NCI-H1694 treated with DMSO at 0.1 percent for 48 hours (cell line): ENCODE data around the gene TBC1D9B.
A peak's percentile ranks its signal among the peaks of the same experiment; 100 is the strongest.

Experiments used
- DNase-seq: peaks from one replicate; lab custom pipeline; 2025; lab: John Stamatoyannopoulos, UW

TBC1D9B gene

DNA sequence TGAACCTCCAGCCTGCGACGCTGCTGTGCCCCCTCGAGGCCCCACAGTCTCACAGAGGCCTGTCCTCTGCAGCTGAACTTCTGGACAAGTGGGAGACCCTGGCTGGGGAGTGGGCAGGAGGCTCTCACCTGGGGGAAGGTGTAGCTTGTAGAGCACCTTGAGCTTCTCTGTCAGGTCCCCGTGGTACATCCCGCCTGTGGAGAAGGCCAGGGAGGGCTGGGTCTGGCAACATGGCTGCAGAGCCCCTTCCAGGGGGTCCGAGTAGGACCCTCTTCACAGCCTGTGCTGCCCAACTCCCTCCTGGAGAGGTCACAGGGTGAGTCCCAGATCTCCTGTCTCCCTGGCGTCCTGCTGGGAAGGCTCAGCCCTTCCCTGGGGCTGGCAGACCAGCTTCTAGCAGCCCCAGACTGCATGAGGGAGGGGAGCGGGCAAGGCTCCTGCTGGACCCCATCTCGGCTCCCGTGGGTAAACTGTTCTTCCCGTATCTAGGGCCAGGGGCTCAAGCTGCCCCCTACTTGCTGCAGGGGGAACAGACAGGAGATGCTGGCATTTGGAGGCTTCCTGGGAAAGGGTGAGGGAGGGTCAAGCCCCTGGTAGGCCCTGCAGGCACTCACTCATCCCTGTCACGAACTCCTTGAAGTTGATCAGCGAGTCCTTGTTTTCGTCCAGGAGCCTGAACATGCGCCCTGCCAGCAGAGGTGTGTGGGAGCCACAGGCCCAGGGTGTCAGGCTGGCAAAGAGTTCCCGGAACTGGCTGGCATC is 37.9 kb downstream of the TBC1D9B start:
- DNase-seq: no peak

DNA sequence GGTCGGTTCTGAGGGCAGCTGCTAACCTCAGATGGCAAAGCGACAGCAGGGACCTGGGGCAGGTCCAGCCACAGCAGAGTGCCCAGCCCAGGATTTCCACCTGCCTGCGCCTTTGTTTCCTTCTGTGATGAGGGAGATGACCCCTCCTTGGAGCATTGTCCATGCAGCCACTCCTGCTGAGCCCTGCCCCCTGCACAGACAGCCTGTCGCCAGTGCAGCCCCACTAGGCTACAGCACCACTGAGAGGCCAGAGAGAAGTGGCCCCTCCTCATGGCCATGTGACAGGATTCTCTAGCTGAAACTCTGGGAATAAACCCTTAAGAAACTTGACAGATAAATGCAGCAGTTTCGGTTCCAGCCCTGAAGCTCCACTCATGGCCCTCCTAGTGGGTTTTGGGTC is 38.6 kb downstream of the TBC1D9B start:
- no peak for DNase-seq

DNA sequence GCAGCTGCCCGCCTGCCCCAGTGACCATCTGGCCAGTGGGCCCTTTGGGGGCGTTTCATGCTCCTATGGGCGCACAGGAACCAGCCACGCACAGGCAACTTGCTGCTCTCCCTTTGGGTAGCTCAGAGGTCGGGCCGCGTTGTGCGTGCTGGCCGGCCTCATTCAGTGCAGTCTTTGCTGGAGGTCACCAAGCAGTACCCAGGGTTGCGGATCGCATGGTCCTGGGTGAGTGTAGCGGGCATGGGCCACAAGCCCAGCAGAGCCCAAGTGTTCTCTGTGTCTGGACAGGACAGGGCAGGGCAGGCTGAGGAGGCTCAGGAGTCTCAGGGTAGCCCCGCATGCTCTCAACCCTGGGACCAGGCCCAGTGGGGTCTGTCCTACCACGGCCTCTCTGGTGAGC is 39.2 kb downstream of the TBC1D9B start:
- no peak for DNase-seq

DNA sequence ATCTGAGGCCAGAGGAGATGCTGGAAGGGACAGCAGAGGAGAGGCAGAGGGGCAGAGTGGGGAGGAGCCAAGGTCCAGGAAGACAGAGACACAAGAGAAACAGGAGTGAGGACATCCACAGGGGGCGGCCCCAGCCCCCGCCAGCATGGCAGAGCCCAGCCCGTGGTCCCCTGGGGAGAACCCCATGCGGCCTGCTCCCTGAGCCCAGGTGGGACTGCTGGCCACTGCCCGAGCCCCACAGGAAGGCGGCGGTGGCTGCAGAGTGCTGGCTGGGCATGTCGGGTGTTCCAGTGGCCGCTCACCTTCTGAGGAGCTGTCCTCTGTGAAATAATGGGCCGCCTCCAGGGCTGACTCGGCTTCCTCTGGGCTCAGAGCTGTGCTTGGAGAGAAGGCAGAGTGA is 40.2 kb downstream of the TBC1D9B start:
- no peak for DNase-seq

DNA sequence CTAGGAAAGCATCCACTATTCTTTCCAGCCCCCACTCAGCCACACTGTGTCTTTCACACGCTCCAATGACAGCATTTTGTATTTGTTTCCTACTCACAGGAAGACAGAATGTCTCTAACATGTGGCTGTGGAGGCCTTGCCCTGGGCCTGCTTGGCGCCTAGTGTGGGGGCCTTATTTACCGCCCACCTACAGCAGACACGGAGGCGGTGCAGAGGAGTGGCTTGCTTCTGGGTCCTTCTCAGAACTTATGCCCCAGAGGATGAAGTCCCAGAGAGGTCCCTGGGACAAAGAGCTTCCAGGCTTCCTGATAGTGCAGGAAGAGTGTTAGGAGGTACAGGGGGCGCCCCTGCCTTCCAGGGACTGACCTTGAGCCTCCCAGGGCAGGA is 40.6 kb downstream of the TBC1D9B start:
- no peak for DNase-seq

DNA sequence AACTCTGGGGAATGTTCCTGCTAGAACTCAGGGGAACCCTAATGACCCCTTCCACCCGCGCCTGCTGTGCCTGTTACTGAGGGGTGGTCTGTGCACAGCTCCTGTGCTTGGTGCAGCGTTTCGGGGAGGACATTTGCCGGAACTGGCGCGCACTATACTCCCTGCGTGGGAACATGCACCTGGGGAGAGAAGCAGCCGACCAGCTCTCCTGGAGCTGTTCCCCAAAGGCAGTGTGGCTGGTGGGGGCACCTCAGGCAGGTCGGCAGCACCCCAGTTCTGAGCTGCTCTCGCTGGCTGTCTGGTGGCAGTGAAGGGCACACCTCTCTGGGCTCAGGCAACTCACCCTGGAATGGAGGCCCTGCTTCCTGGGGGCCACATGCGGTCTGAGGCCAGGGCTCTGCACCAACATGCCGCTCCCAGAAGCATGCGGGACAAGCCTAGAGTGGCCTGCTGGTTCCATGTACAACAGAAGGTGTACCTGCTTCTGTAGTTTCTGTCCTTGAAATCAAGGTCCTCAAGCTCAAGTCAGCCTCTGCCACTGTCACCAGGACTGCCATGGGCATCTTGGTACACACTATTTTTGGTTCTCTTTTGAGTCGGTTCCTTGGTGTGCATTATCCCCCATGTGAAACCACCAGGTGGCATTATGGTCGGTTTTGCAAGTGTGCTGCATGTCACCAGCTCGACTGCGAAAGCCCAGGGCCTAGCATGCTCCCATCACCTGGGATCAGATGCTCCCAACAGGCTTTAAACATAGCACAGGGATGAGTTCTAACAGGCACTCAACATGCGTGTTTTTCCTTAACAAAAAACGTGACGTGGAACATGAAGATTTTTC is 41.2 kb downstream of the TBC1D9B start:
- no peak for DNase-seq

DNA sequence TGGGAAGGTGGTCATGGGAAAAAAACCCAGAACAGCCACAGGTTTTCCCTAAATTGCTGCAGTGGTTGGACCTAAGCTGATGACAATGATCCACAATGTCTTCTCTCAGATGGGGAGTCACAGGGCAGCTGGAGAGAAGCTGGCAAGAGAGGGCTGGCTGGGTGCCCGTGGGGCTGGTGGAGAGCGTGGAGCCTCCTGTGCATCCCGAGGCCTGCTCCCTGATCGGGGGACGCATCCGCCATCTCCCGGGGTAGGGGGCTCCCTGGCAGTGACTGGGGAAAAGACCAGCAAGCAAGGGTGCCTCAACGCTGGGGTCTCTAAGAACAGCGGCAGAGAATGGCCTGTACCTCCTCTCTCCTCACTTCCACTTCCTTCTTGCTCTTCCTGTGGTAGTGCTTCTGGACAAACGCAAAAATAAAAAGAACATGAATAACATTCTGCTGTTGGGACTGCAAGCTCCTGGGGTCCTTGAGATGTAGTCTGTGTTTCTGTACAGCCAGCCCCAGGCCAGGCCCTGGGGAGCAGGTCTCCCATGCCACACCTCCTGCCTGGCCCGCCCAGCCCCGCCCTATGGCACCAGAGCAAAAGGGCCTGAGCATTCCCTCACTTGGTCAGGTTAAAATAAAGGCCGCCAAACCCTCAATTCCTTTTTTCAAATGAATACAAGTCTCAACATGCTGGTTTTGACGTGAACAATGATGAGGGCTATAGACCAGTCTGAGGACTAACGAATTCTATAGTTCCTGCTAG is 42.0 kb downstream of the TBC1D9B start:
- no peak for DNase-seq

DNA sequence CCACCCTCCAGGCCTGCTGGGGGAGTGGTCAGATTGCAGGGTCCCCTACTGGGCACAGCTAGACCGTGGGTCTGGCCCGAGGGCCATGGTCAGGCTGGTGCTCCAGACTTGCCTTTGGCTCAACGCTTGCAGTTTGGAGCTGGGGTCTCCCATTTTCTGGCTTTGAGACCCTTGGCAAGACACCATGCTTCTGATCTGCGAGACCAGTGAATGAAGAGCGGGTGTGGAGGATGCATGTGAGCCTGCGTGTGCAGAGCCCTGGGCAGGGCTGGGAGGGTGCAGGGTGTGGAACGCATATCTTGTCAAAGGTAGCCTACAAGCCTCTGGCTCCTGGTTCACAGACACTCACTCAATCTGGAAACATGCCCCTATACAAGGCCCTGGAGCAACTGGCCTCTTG is 43.0 kb downstream of the TBC1D9B start:
- DNase-seq: no peak

DNA sequence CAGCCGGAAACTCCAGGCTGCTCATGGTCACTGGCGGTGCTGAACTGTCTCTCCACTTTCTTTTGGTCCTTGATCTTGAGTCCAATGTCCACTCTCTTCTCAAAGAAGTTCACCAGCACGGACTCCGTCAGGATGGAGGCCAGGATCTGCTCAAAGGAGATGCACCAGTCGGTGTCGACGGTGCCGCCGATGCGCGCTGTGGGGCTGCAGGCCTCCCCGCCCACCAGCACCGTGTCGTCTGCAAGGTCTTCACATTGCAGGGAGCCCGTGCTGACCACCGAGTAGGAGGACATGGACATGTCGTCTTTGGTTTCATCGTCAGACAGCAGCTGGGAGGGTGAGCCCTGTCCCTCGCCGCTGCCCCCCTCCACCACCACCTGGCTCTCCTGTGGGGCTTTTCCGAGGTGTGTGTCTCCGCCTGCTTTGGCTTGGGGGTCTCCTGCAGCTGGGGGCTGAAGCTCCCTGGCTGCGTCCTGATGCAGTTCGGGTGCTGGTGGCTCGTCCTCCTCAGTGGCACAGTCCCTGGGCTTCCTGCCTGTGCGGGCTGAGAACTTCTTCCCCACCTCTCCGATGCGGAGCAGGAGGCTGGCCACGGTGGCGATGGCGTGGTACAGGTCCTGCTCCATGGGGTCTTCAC is 44.1 kb downstream of the TBC1D9B start:
- no peak for DNase-seq

DNA sequence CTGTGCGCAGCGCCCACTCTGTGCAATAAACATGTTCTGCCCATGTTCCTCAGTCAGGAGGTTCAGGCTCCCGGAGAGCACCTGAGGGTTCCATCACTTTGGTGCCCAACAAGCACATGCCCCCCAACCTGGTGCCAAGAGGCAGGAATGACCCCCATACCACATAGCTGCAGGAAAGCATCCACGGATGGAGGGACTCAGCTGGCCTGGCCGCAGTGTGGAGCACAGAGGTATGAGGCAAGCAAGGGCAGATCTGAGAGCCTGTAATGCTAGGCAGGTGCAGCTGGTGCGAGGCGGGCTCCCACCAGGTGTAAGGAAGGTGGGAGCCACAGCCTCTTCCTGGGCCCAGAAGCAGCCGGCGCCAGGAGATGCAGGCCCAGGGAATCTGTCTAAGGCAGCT is 44.8 kb downstream of the TBC1D9B start:
- no peak for DNase-seq

DNA sequence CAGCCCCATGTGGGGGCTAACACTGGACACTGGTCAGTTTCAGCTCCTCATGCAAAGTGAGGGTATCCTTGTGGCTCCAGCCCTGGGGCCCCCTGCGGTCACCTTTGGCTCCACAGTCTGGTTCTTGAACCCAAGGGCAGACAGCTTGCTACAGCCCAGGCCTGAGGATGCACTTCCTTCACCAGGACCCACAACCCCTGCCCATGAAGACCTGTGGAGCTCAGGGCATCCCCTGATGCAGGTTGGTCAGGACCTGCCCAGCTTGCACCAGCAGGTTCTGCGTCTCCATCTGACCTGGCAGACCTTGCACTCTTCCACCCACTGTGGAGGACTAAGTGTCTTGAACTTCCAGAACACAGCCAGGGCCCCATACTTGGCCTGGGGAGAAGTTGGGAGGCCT is 45.4 kb downstream of the TBC1D9B start:
- no peak for DNase-seq

DNA sequence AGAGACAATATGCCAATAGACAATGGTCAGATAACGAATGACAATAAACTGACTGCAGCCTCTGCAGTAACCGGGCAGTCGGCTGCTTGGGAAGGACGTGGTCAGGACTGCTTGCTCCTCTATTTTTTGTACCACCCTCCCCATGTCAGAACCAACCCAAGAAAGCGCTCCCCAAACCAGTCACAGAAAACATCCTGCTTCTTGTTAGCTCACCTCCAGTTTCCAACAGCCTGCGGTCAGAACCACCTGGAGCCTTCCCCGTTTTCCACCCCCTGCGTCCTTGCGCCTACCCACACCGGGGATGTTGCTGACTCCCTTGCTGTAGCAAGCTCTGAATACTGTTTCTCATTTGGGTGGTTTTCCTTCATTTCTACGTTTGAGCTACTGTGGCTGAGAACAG is 47.4 kb downstream of the TBC1D9B start:
- no peak for DNase-seq

DNA sequence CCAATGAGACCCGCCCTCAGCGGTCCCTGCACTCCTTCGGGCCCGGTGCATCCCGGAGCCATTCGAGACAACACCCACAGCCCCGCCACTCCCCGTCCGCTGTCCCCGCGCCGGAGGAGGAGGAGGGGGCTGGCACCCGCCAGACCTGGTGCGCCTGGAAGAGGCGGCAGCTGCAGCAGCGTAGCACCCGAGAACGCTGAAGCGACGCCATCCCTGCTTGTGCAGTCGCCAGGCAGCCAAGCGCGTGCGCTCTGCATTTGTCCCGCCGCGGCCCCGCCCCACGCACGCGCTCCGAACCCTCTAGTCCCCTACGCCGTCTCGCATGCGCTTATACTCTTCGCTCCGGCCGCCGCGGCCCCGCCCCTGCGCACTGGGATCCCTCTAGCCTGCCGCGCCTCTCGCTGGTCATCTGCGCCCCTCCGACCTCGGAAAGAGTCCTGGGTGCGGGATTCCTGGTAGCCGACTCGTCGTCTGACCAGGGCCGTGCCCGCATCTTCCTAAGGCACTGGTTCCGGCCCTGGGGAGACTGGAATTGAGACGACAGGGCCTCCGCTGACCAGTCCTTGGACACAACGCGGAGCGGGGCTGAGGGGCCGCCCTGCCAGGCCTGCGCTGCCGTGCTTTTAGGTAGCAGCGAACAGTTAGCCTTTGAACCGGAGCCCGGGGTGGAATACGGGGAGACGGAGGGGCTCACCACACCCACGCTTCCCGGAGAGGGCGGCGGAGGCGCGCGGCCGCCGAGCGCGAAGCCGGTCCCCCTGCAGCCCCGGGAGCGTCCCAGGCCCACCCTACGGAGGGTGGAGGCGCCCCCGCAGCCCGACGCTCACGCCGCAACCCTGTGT is 48.9 kb downstream of the TBC1D9B start, which contains the start of gene MRNIP:
MRNIP (minus strand) TSS at position 232 of the 842 bp plus-strand sequence; CDS start at position 211, 21 bp downstream.
- peak; percentile 85 for DNase-seq

DNA sequence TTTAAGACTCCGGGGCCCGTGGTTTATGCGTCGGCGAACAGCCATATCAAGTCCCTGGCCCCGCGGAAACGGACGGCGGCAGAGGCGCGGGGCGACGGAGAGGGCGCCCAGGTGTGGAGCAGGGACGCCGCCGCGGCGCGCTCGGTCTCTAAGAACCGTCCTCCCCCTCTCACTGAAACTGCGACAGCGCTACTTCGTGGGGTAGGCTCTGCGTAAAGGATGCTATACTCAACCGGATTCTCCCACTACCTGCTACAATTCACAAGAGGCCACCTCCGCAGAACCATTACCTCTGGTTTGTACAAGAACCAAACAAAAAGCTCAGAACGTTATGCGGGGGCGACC is 49.5 kb downstream of the TBC1D9B start:
- no peak for DNase-seq

DNA sequence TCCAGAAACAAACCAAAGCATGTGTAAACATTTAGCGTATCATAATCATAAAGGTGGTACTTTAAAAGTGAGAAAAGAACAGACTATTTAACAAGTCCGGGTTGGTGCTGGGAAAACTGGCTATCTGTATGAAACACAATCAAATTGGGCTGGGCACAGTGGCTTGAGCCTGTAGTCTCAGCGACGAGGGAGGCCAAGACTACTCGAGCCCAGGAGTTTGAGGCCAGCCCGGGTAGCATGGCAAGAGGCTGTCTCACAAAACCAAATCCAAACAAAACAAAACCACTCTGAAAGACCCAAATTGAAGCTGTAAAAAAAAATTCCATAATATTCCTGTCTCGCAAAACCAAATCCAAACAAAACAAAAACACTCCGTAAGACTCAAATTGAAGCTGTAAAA is 53.3 kb downstream of the TBC1D9B start:
- no peak for DNase-seq

DNA sequence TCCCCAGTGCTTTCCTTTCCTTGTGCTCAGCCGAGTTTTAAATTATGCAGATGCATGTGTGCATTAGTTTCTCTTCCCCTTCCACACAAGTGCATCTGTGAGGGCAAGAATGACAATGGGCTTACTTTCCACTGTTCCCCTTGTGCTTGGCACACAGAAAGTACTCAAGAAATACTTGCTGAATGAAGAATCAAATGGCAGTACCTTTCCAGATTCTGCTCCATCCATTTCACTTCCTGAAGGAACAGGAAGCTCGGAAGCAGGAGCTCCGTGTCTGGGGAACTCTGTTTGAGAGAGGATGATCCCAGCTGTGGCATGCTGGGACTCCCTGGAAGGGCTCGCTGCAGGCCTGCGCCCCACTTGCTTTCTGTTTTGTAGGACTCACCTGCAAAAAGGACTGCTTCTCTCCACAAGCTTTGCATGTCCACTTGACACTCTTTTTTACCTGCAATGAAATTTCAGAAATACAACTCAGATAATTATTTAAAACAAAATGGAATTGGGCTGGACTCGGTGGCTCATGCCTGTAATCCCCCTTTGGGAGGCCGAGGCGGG is 54.6 kb downstream of the TBC1D9B start:
- DNase-seq: no peak

DNA sequence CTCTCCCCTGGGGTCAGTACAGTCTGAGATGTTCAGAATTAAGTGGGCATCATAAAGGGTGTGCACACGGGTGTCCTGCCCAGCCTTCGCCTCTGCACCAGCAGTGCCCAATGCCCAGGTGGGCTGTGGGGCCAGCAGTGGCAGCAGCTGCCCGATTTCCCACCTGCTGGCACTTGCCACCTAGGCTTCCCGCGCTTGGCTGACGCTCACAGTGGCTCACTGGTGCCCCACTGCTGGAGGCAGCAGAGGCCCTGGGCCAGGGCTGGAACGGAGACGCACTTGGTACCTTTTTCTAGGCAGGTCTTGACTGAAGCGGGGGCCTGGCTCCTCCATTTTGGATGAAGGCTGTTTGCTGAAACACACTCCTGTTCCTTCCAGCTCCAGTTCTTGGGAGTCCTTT is 66.1 kb downstream of the TBC1D9B start:
- no peak for DNase-seq

DNA sequence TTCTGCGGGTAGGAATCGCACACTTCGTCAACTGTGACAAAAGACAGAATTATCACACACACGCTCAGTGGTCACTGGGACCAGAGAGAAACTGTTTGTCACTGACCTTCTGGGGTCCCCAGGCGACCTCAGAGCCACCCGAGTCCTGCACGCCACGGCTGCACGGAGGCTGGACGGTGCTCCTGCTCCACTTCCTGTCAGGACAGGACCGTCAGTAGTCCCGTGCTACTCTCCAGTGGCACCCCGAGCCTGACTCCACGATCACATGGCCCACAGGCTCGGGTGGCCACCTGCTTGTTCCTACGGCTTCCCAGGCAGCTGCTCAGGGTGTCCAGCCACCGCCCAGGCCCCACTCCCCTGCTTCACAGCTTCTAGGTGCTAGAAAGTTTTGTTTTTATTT is 66.9 kb downstream of the TBC1D9B start:
- no peak for DNase-seq

DNA sequence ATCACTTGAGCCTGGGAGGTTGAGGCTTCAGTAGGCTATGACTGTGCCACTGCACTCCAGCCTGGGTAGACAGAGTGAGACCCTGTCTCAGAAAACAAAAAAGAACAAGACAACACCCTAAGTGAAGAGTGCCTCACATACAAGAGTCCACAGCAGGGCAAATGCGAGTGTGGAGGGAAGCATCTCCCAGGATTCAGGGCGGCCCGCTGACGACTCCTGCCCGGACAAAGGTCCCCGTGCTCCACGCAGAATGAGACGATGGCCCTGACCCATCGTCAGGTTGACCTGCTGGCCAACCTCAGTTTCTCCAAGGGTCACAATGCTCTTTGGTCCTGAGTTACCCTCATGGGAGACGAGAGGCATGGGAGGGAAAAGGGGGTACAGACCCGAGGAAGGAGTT is 67.4 kb downstream of the TBC1D9B start:
- no peak for DNase-seq

DNA sequence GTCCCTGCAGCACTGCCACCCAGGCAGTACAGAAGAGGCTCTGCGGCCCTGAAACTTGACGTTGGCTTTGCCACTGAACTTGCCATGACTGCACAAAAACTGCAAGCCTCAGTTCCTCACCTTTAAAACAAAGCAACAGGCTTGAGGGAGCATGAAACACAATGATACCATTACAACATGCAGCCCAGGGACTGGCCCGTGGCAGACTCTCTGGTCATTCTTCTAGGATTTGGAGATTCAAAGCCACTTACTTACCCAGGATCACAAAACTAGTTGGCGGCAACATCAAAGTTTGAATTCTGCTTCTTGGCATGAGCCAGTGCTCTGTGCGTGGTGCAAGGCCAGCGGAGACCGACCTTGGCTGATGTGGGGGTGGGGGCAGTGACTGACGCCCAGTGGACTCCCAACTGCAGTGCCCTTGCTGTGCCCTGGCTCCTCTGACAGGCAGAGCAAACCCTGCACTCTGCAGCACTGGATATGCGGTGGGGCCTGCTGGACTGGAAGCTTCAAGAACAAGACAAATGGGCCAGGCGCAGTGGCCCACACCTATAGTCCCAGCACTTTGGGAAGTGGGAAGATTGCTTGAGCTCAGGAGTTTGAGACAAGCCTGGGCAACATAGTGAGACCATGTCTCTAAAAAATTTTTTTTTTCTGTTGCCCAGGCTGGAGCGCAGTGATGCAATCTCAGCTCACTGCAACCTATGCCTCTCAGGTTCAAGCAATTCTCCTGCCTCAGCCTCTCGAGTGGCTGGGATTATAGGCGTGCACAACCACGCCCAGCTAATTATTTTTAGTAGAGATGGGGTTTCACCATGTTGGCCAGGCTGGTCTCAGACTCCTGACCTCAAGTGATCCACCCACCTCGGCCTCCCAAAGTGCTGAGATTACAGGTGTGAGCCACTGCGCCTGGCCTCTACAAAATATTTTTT is 68.1 kb downstream of the TBC1D9B start:
- no peak for DNase-seq
